Measurements from ENCODE around the gene FNIP1.

Gene FNIP1

GRCh38 chr5:131635684-131636572, 160.9 kb downstream of the FNIP1 start:
- CTCF ChIA-PET: no interaction called here
- no peak for TF ChIP-seq CTBP1 (IDR thresholded peaks at IDR 0.05; ENCODE audit: borderline replicate concordance)
- TF ChIP-seq PKNOX1 (IDR thresholded peaks at IDR 0.05): peak; percentile 78
- no peak for TF ChIP-seq SUZ12 (IDR thresholded peaks at IDR 0.05)
- POLR2A ChIA-PET: interaction anchor here (0.6 to 1.2 kb wide), 8 partner anchors 9 to 161 kb away, joined by 3 to 6 read pairs (median 3); partner anchors contain the start of gene FNIP1
- no peak for DNase-seq (ENCODE audit: extremely low spot score)

GRCh38 chr5:131634996-131635683, 161.7 kb downstream of the FNIP1 start, which contains the start of gene RAPGEF6:
Gene RAPGEF6, minus strand, starts transcription at chr5:131635229. Its CDS starts 199 bp downstream, at chr5:131635030.
- TF ChIP-seq BHLHE40 (IDR thresholded peaks at IDR 0.05; ENCODE audit: borderline replicate concordance) (no peak), L3MBTL2 (conservative IDR thresholded peaks at IDR 0.05) (peak; percentile 49; the same call in 1 of the 2 replicates), ELF4 (IDR thresholded peaks at IDR 0.05) (peak; percentile 88), SP1 (IDR thresholded peaks at IDR 0.05) (no peak), FOXA1 (IDR thresholded peaks at IDR 0.05) (no peak), HDGF (IDR thresholded peaks at IDR 0.05; ENCODE audit: borderline replicate concordance) (no peak), FOXK2 (IDR thresholded peaks at IDR 0.05) (no peak), ZNF384 (IDR thresholded peaks at IDR 0.05) (no peak), ARNT (IDR thresholded peaks at IDR 0.05) (no peak), SUZ12 (IDR thresholded peaks at IDR 0.05) (no peak), PKNOX1 (IDR thresholded peaks at IDR 0.05) (peak; percentile 50), TARDBP (IDR thresholded peaks at IDR 0.05) (peak; percentile 96), NFRKB (IDR thresholded peaks at IDR 0.05) (no peak), CTBP1 (IDR thresholded peaks at IDR 0.05; ENCODE audit: borderline replicate concordance) (no peak), FOXM1 (IDR thresholded peaks at IDR 0.05; ENCODE audit: borderline replicate concordance) (no peak), LEF1 (IDR thresholded peaks at IDR 0.05; ENCODE audit: borderline replicate concordance) (no peak)

GRCh38 chr5:131634666-131634995, 162.2 kb downstream of the FNIP1 start:
- TF ChIP-seq ZNF384 (IDR thresholded peaks at IDR 0.05) (no peak), HDGF (IDR thresholded peaks at IDR 0.05; ENCODE audit: borderline replicate concordance) (0 out of 2 replicates have a peak, but pooled peaks have one; percentile 65), CTBP1 (IDR thresholded peaks at IDR 0.05; ENCODE audit: borderline replicate concordance) (peak; percentile 42; the same call in 1 of the 2 replicates), TARDBP (IDR thresholded peaks at IDR 0.05) (no peak)
- ChIA-PET CTCF (no interaction called here), POLR2A (no interaction called here)
- DNase-seq (ENCODE audit: extremely low spot score): peak; percentile 61

More at GRCh38 chr5:131634996-131635683, 161.7 kb downstream of the FNIP1 start, which contains the start of gene RAPGEF6:
- DNase-seq (ENCODE audit: extremely low spot score): peak; percentile 89
- POLR2A ChIA-PET: interaction anchor here (0.6 to 1.2 kb wide), 6 partner anchors 12 to 162 kb away, joined by 3 to 6 read pairs (median 3); partner anchors contain the start of gene FNIP1
- CTCF ChIA-PET: no interaction called here

- no peak for TF ChIP-seq TARDBP (IDR thresholded peaks at IDR 0.05)
- CTCF ChIA-PET: no interaction called here
- no peak for DNase-seq (ENCODE audit: extremely low spot score)
- POLR2A ChIA-PET: no interaction called here
Measured at GRCh38 chr5:131634238-131634637, 162.6 kb downstream of the FNIP1 start.

GRCh38 chr5:131633830-131634229, 163.0 kb downstream of the FNIP1 start:
- TF ChIP-seq ZNF384 (IDR thresholded peaks at IDR 0.05) (no peak), LEF1 (IDR thresholded peaks at IDR 0.05; ENCODE audit: borderline replicate concordance) (no peak), TARDBP (IDR thresholded peaks at IDR 0.05) (no peak), L3MBTL2 (conservative IDR thresholded peaks at IDR 0.05) (no peak), FOXA1 (IDR thresholded peaks at IDR 0.05) (no peak), ELF4 (IDR thresholded peaks at IDR 0.05) (no peak), SUZ12 (IDR thresholded peaks at IDR 0.05) (no peak), CTBP1 (IDR thresholded peaks at IDR 0.05; ENCODE audit: borderline replicate concordance) (no peak), BHLHE40 (IDR thresholded peaks at IDR 0.05; ENCODE audit: borderline replicate concordance) (no peak), NFRKB (IDR thresholded peaks at IDR 0.05) (no peak), ARNT (IDR thresholded peaks at IDR 0.05) (no peak), PKNOX1 (IDR thresholded peaks at IDR 0.05) (no peak), SP1 (IDR thresholded peaks at IDR 0.05) (no peak), FOXK2 (IDR thresholded peaks at IDR 0.05) (no peak), HDGF (IDR thresholded peaks at IDR 0.05; ENCODE audit: borderline replicate concordance) (no peak), FOXM1 (IDR thresholded peaks at IDR 0.05; ENCODE audit: borderline replicate concordance) (no peak)
- DNase-seq (ENCODE audit: extremely low spot score): no peak
- POLR2A ChIA-PET: no interaction called here
- CTCF ChIA-PET: no interaction called here

- no peak for TF ChIP-seq CTBP1 (IDR thresholded peaks at IDR 0.05; ENCODE audit: borderline replicate concordance)
- no peak for TF ChIP-seq ZNF384 (IDR thresholded peaks at IDR 0.05)
- no peak for TF ChIP-seq L3MBTL2 (conservative IDR thresholded peaks at IDR 0.05)
- no peak for TF ChIP-seq HDGF (IDR thresholded peaks at IDR 0.05; ENCODE audit: borderline replicate concordance)
- TF ChIP-seq FOXK2 (IDR thresholded peaks at IDR 0.05): no peak
- TF ChIP-seq NFRKB (IDR thresholded peaks at IDR 0.05): no peak
- TF ChIP-seq SP1 (IDR thresholded peaks at IDR 0.05): no peak
- TF ChIP-seq BHLHE40 (IDR thresholded peaks at IDR 0.05; ENCODE audit: borderline replicate concordance): no peak
- ChIA-PET POLR2A (no interaction called here), CTCF (no interaction called here)
- no peak for DNase-seq (ENCODE audit: extremely low spot score)
Measured at GRCh38 chr5:131630963-131631350, 165.9 kb downstream of the FNIP1 start.

Measured in HEK293T (cell line).